GM20431 (cell line): ENCODE results near the gene PCDHA8.
"Not testable (repeated sequence)": the region's sequence is repeated elsewhere in the genome, so short reads cannot be mapped to it uniquely, and the experiment has no call there.

Source experiments
- in situ Hi-C: fragments of 300-500 bp; cut with MseI, MboI; formaldehyde crosslinking; loops from one replicate; pipeline ENCODE4 v1.15.0; 2020; ENCODE audit warnings: low sequenced_read_pairs; ENCODE audit not compliant: unreplicated experiment

The PCDHA8 gene

DNA sequence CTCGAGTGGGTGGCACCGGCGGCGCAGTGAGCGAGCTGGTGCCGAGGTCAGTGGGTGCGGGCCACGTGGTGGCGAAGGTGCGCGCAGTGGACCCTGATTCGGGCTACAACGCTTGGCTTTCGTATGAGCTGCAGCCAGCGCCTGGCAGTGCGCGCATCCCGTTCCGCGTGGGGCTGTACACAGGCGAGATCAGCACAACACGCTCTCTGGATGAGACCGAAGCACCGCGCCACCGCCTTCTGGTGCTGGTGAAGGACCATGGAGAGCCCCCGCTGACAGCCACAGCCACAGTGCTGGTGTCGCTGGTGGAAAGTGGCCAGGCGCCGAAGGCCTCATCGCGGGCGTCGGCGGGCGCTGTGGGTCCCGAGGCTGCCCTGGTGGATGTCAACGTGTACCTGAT lies 17.5 kb upstream of the PCDHA8 start:
- in situ Hi-C loops: no loop called here

- in situ Hi-C loops: no loop called here
Observed at GRCh38 chr5:140827704-140828361, 13.2 kb upstream of the PCDHA8 start, which contains the start of gene PCDHA6. Gene PCDHA6, plus strand, starts transcription at chr5:140827960. Its CDS starts 132 bp downstream, at chr5:140828092.

DNA sequence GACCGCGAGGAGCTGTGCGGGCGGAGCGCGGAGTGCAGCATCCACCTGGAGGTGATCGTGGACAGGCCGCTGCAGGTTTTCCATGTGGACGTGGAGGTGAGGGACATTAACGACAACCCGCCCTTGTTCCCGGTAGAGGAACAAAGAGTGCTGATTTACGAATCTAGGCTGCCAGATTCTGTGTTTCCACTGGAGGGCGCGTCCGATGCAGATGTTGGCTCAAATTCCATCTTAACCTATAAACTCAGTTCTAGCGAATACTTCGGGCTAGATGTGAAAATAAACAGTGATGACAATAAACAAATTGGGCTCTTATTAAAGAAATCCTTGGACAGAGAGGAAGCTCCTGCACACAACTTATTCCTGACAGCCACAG lies 12.6 kb upstream of the PCDHA8 start:
- in situ Hi-C loops: no loop called here

GRCh38 chr5:140829511-140830501 lies 11.2 kb upstream of the PCDHA8 start:
- in situ Hi-C loops: not testable (repeated sequence)

- in situ Hi-C loops: no loop called here
Observed at GRCh38 chr5:140833993-140834392, 7.0 kb upstream of the PCDHA8 start, which contains the start of gene PCDHA7. Gene PCDHA7, plus strand, starts transcription at chr5:140834269. Its CDS starts 115 bp downstream, at chr5:140834384.

- in situ Hi-C loops: not testable (repeated sequence)
Observed at GRCh38 chr5:140834439-140835008, 6.5 kb upstream of the PCDHA8 start.

- in situ Hi-C loops: no loop called here
Observed at GRCh38 chr5:140835622-140836510, 5.1 kb upstream of the PCDHA8 start.

GRCh38 chr5:140842798-140843733 lies 2.1 kb downstream of the PCDHA8 start:
- in situ Hi-C loops: no loop called here

- in situ Hi-C loops: not testable (repeated sequence)
Observed at GRCh38 chr5:140848139-140849102, 7.4 kb downstream of the PCDHA8 start, which contains the start of gene PCDHA9. Gene PCDHA9, plus strand, starts transcription at chr5:140848382. Its CDS starts 114 bp downstream, at chr5:140848496.

- in situ Hi-C loops: not testable (repeated sequence)
Observed at GRCh38 chr5:140849831-140850634, 9.0 kb downstream of the PCDHA8 start.

DNA sequence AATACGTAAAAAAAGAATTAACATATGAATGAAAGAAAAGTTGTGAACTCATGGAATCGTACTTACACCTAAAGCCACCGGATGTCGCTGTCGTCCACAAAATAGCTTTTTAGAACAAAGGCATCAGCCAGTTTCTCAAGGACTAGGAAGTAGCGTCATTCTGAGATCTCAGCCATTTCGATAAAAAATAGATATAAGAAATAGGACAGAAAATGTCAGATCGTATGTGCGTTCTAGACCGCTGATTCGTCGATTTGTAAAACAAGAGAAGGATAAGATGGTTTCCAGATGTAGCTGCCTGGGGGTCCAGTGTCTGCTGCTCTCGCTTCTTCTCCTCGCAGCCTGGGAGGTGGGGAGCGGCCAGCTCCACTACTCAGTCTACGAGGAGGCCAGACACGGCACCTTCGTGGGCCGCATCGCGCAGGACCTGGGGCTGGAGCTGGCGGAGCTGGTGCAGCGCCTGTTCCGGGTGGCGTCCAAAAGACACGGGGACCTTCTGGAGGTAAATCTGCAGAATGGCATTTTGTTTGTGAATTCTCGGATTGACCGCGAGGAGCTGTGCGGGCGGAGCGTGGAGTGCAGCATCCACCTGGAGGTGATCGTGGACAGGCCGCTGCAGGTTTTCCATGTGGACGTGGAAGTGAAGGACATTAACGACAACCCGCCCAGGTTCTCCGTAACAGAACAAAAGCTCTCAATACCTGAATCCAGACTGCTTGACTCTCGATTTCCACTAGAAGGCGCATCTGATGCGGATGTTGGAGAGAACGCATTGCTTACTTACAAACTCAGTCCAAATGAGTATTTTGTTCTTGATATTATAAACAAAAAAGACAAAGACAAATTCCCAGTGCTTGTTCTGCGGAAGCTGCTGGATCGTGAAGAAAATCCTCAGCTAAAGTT lies 15.0 kb downstream of the PCDHA8 start, which contains the start of gene PCDHA10:
PCDHA10 (plus strand) TSS at position 126 of the 903 bp plus-strand sequence; CDS start at position 278, 152 bp downstream.
- in situ Hi-C loops: no loop called here

DNA sequence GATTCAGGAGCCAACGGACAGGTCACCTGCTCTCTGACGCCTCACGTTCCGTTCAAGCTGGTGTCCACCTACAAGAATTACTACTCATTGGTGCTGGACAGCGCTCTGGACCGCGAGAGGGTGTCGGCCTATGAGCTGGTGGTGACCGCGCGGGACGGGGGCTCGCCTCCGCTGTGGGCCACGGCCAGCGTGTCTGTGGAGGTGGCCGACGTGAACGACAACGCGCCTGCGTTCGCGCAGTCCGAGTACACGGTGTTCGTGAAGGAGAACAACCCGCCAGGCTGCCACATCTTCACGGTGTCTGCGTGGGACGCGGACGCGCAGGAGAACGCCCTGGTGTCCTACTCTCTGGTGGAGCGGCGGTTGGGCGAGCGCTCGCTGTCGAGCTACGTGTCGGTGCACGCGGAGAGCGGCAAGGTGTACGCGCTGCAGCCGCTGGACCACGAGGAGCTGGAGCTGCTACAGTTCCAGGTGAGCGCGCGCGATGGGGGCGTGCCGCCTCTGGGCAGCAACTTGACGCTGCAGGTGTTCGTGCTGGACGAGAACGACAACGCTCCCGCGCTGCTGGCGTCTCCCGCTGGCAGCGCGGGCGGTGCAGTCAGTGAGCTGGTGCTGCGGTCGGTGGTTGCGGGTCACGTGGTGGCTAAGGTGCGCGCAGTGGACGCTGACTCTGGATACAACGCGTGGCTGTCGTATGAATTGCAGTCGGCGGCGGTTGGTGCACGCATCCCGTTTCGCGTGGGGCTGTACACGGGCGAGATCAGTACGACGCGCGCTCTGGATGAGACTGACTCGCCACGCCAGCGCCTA lies 16.4 kb downstream of the PCDHA8 start:
- in situ Hi-C loops: no loop called here

GRCh38 chr5:140857987-140858240 lies 16.9 kb downstream of the PCDHA8 start:
- in situ Hi-C loops: no loop called here

GRCh38 chr5:140862441-140863295 lies 21.7 kb downstream of the PCDHA8 start:
- in situ Hi-C loops: no loop called here
